ENCODE data around the gene SIGLEC10.

SIGLEC10 gene

GRCh38 chr19:51460164-51460992 lies 42.9 kb upstream of the SIGLEC10 start:
- DNase-seq, result peak; percentile 18
- no peak for TF ChIP-seq CTCF (IDR thresholded peaks at IDR 0.05; ENCODE audit: low read depth, low read length)
- H3K9me3 ChIP-seq, result no peaks in the 10 kb centered on the region
- peak overlapping the region; percentile 38 for H3K4me3 ChIP-seq (ENCODE audit: low read depth, low read length)
- no peaks in the 10 kb centered on the region for H3K4me1 ChIP-seq
- H3K36me3 ChIP-seq, result no peaks in the 10 kb centered on the region
- peaks cover 6% of the 10 kb centered on the region for H3K27me3 ChIP-seq

- TF ChIP-seq CTCF (IDR thresholded peaks at IDR 0.05; ENCODE audit: low read depth, low read length), result no peak
- no peaks in the 10 kb centered on the region for H3K9me3 ChIP-seq
- H3K4me1 ChIP-seq, result no peaks in the 10 kb centered on the region
- H3K36me3 ChIP-seq, result no peaks in the 10 kb centered on the region
- no peak overlapping the region for H3K4me3 ChIP-seq (ENCODE audit: low read depth, low read length)
- no peak for DNase-seq
- 0 out of 2 replicates have a peak, but pooled peaks cover 4% of the 10 kb centered on the region for H3K27me3 ChIP-seq
These were observed 41.6 kb upstream of the SIGLEC10 start for GRCh38 chr19:51458899-51459505.

GRCh38 chr19:51458051-51458645 lies 40.7 kb upstream of the SIGLEC10 start, which contains the start of gene SIGLEC8:
SIGLEC8 (minus strand) TSS chr19:51458454; CDS start chr19:51458387, 67 bp downstream.
- H3K9me3 ChIP-seq, result no peaks in the 10 kb centered on the region
- 0 out of 2 replicates have a peak, but pooled peaks cover 4% of the 10 kb centered on the region for H3K27me3 ChIP-seq
- no peaks in the 10 kb centered on the region for H3K36me3 ChIP-seq

GRCh38 chr19:51457351-51458013 lies 40.0 kb upstream of the SIGLEC10 start:
- Histone ChIP-seq H3K4me1 (no peaks in the 10 kb centered on the region), H3K27me3 (0 out of 2 replicates have a peak, but pooled peaks cover 4% of the 10 kb centered on the region), H3K4me3 (ENCODE audit: low read depth, low read length) (no peak overlapping the region), H3K36me3 (no peaks in the 10 kb centered on the region), H3K9me3 (no peaks in the 10 kb centered on the region)
- TF ChIP-seq CTCF (IDR thresholded peaks at IDR 0.05; ENCODE audit: low read depth, low read length), result no peak
- DNase-seq, result no peak

More at GRCh38 chr19:51458051-51458645, 40.7 kb upstream of the SIGLEC10 start, which contains the start of gene SIGLEC8:
- H3K4me3 ChIP-seq (ENCODE audit: low read depth, low read length), result no peak within 1 kb of the TSS
- no peak for DNase-seq
- TF ChIP-seq CTCF (IDR thresholded peaks at IDR 0.05; ENCODE audit: low read depth, low read length), result no peak
- no peaks in the 10 kb centered on the region for H3K4me1 ChIP-seq

- Histone ChIP-seq H3K9me3 (no peaks in the 10 kb centered on the region), H3K4me1 (no peaks in the 10 kb centered on the region), H3K36me3 (no peaks in the 10 kb centered on the region), H3K27me3 (0 out of 2 replicates have a peak, but pooled peaks cover 7% of the 10 kb centered on the region), H3K4me3 (ENCODE audit: low read depth, low read length) (no peak overlapping the region)
- DNase-seq, result no peak
- TF ChIP-seq CTCF (IDR thresholded peaks at IDR 0.05; ENCODE audit: low read depth, low read length), result no peak
These were observed 39.3 kb upstream of the SIGLEC10 start for GRCh38 chr19:51456541-51457290.

All from BE2C (cell line).